HG02970 (cell line): Measurements from ENCODE around the gene GSTM1.

Experiments used
- ATAC-seq: cut with Tn5 transposase; IDR thresholded peaks from one replicate; pipeline ENCODE4 v1.9.1; 2021; ENCODE audit warnings: mild to moderate bottlenecking, moderate library complexity, moderate number of reproducible peaks; ENCODE audit not compliant: unreplicated experiment, low FRiP score

The GSTM1 gene

GRCh38 chr1:109687641-109688499 is at the start of gene GSTM1:
Gene GSTM1 (plus strand): TSS chr1:109687817. CDS start chr1:109687874, 57 bp downstream.
- no peak for ATAC-seq

- no peak for ATAC-seq
Observed at GRCh38 chr1:109639063-109639840, 48.4 kb upstream of the GSTM1 start.

- no peak for ATAC-seq
Observed at GRCh38 chr1:109639841-109640184, 47.8 kb upstream of the GSTM1 start.

- ATAC-seq, result no peak
Observed at GRCh38 chr1:109640285-109640865, 47.2 kb upstream of the GSTM1 start.

- ATAC-seq, result no peak
Observed at GRCh38 chr1:109641078-109641740, 46.4 kb upstream of the GSTM1 start.

GRCh38 chr1:109641861-109642260 is 45.8 kb upstream of the GSTM1 start:
- no peak for ATAC-seq

GRCh38 chr1:109642626-109643025 is 45.0 kb upstream of the GSTM1 start:
- no peak for ATAC-seq

GRCh38 chr1:109643385-109644230 is 44.0 kb upstream of the GSTM1 start:
- peak; percentile 73 for ATAC-seq

GRCh38 chr1:109644670-109645069 is 42.9 kb upstream of the GSTM1 start:
- ATAC-seq, result no peak

GRCh38 chr1:109649491-109649914 is 38.1 kb upstream of the GSTM1 start:
- no peak for ATAC-seq

GRCh38 chr1:109650609-109651008 is 37.0 kb upstream of the GSTM1 start:
- ATAC-seq, result no peak

GRCh38 chr1:109652402-109652801 is 35.2 kb upstream of the GSTM1 start:
- no peak for ATAC-seq

- no peak for ATAC-seq
Observed at GRCh38 chr1:109653306-109653705, 34.3 kb upstream of the GSTM1 start.

- no peak for ATAC-seq
Observed at GRCh38 chr1:109654519-109654918, 33.1 kb upstream of the GSTM1 start.

GRCh38 chr1:109655615-109656519 is 31.8 kb upstream of the GSTM1 start, which contains the start of gene GSTM4:
Gene GSTM4 (plus strand): TSS chr1:109656099. CDS start chr1:109656390, 291 bp downstream.
- ATAC-seq, result peak; percentile 82

- ATAC-seq, result no peak
Observed at GRCh38 chr1:109657395-109657794, 30.2 kb upstream of the GSTM1 start.

GRCh38 chr1:109657970-109658369 is 29.6 kb upstream of the GSTM1 start:
- ATAC-seq, result no peak

GRCh38 chr1:109658533-109659042 is 29.0 kb upstream of the GSTM1 start:
- no peak for ATAC-seq
